Activated CD8-positive, alpha-beta memory T cell treated with anti-CD3 and anti-CD28 coated beads, Interleukin-2, amount 50 U/mL, for 24 hours (primary cell): ENCODE data around the gene PRKCE.

Experiments
- DNase-seq: peaks from one replicate; pipeline ENCODE4 v3.0.0-alpha.2; 2020; ENCODE audit errors: extremely low read depth

PRKCE gene

GRCh38 chr2:45780541-45781463, 129.3 kb downstream of the PRKCE start:
- DNase-seq, result no peak

- no peak for DNase-seq
Measured at GRCh38 chr2:45781464-45781811, 130.0 kb downstream of the PRKCE start.

GRCh38 chr2:45782436-45782835, 131.0 kb downstream of the PRKCE start:
- no peak for DNase-seq

GRCh38 chr2:45782986-45783385, 131.5 kb downstream of the PRKCE start:
- no peak for DNase-seq

GRCh38 chr2:45786030-45786835, 134.8 kb downstream of the PRKCE start:
- no peak for DNase-seq

GRCh38 chr2:45786836-45787357, 135.4 kb downstream of the PRKCE start:
- no peak for DNase-seq

GRCh38 chr2:45788401-45788800, 136.9 kb downstream of the PRKCE start:
- DNase-seq, result no peak

- DNase-seq, result no peak
Measured at GRCh38 chr2:45789317-45789716, 137.8 kb downstream of the PRKCE start.

- DNase-seq, result no peak
Measured at GRCh38 chr2:45789961-45790723, 138.7 kb downstream of the PRKCE start.

- no peak for DNase-seq
Measured at GRCh38 chr2:45793305-45793962, 142.0 kb downstream of the PRKCE start.

GRCh38 chr2:45794134-45794617, 142.7 kb downstream of the PRKCE start:
- no peak for DNase-seq

- DNase-seq, result no peak
Measured at GRCh38 chr2:45796500-45796899, 145.0 kb downstream of the PRKCE start.

- DNase-seq, result no peak
Measured at GRCh38 chr2:45797451-45798230, 146.2 kb downstream of the PRKCE start.

- no peak for DNase-seq
Measured at GRCh38 chr2:45799679-45800381, 148.4 kb downstream of the PRKCE start.

GRCh38 chr2:45802499-45803138, 151.1 kb downstream of the PRKCE start:
- no peak for DNase-seq

- no peak for DNase-seq
Measured at GRCh38 chr2:45804987-45805755, 153.7 kb downstream of the PRKCE start.

- DNase-seq, result no peak
Measured at GRCh38 chr2:45806563-45807358, 155.3 kb downstream of the PRKCE start.
